SK-N-SH treated with all-trans-retinoic acid at 6 μM for 48 hours (cell line): ENCODE results near the gene LIMK1.

Experiments used
- PPARA ChIP-seq: fragments of 250-450 bp; sonication (Bioruptor Pico); IDR thresholded peaks from 2 replicates; pipeline ENCODE4 v1.5.0; 2020; ENCODE audit warnings: mild to moderate bottlenecking, borderline replicate concordance
- SNAI2 ChIP-seq: fragments of 250-450 bp; sonication (Bioruptor Pico); IDR thresholded peaks from 2 replicates; pipeline ENCODE4 v1.5.0; 2020; ENCODE audit warnings: mild to moderate bottlenecking, moderate library complexity
- TCF4 ChIP-seq: fragments of 250-450 bp; sonication (Bioruptor Pico); IDR thresholded peaks from 2 replicates; pipeline ENCODE4 v1.8.0; 2021; ENCODE audit warnings: mild to moderate bottlenecking, moderate library complexity, borderline replicate concordance
- TOX ChIP-seq: fragments of 250-450 bp; sonication (Bioruptor Pico); IDR thresholded peaks from 2 replicates; pipeline ENCODE4 v1.8.0; 2021; ENCODE audit warnings: mild to moderate bottlenecking, moderate library complexity, borderline replicate concordance
- ZFP30 ChIP-seq: fragments of 450-650 bp; formaldehyde crosslinking; IDR thresholded peaks from 2 replicates; pipeline ENCODE4 v1.5.0; 2022; ENCODE audit warnings: mild to moderate bottlenecking, moderate library complexity
- ZNF70 ChIP-seq: fragments of 450-650 bp; formaldehyde crosslinking; IDR thresholded peaks from 2 replicates; pipeline ENCODE4 v1.5.0; 2020; ENCODE audit warnings: mild to moderate bottlenecking, moderate library complexity
- TF ChIP-seq, protein P1 (sequence below): fragments of 250-450 bp; sonication (Bioruptor Pico); IDR thresholded peaks from 2 replicates; pipeline ENCODE4 v1.5.1; 2020; ENCODE audit warnings: low read depth, mild to moderate bottlenecking, moderate library complexity

DNA sequence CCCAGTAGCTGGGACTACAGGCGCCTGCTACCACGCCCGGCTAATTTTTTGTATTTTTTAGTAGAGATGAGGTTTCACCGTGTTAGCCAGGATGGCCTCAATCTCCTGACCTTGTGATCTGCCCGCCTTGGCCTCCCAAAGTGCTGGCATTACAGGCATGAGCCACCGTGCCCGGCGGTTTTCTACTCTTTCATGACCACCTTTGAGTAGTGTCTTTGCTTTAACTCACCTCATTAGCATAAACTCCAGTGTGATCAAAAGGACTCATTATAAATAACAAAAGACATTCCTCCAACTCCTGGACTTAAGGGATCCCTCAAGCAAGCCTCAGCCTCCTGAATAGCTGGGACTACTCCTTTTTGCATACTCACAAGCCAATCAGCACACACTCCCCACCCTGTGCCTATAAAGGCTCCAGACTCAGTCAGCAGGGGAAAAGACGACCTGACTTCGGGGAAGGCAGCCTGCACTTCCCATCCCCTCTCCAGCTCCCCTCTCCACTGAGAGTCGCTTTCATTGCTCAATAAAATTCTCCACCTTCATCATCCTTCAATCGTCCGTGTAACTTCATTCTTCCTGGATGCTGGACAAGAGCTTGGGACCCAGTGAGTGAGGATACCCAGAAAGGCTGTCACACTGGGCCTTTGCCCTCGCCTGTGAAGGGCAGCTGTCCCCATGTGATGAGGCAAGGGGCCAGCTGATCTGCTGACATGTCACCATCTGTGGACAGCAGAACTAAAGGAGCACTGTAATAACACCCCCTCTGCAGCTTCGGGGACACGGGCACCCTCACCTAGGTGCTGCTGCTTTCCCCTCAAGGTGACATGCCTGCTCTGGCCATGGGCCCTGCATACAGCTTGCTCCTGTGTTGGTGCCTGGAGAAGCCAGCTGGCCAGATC, 55.6 kb downstream of the LIMK1 start:
- TF ChIP-seq, protein P1, sequence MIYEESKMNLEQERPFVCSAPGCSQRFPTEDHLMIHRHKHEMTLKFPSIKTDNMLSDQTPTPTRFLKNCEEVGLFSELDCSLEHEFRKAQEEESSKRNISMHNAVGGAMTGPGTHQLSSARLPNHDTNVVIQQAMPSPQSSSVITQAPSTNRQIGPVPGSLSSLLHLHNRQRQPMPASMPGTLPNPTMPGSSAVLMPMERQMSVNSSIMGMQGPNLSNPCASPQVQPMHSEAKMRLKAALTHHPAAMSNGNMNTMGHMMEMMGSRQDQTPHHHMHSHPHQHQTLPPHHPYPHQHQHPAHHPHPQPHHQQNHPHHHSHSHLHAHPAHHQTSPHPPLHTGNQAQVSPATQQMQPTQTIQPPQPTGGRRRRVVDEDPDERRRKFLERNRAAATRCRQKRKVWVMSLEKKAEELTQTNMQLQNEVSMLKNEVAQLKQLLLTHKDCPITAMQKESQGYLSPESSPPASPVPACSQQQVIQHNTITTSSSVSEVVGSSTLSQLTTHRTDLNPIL (CRISPR knock-in tag), result no peak
- TF ChIP-seq TOX (CRISPR knock-in tag) (no peak), PPARA (CRISPR knock-in tag) (no peak), TCF4 (CRISPR knock-in tag) (no peak), ZFP30 (no peak), SNAI2 (CRISPR knock-in tag) (no peak), ZNF70 (no peak)
